Effector memory CD8-positive, alpha-beta T cell (primary cell): Measurements from ENCODE around the gene DNAJC4.

Source experiments
- ATAC-seq: fragments of 150-1000 bp; cut with Tn5 transposase; replicated peaks from 2 replicates; pipeline ENCODE4 v1.10.0; 2021; ENCODE audit warnings: mild to moderate bottlenecking, moderate library complexity
- DNase-seq, 3 experiments: peaks; one replicate each; pipeline ENCODE4 v3.0.0; 2021
- H3K27ac Mint-ChIP-seq, 2 donors: one replicate each; pipeline ENCODE4 v1.8.0; 2022; ENCODE audit warnings: mild to moderate bottlenecking in 2 of 2, mixed read lengths in 2 of 2, moderate library complexity in 2 of 2
- H3K27me3 Mint-ChIP-seq, 2 donors: one replicate each; pipeline ENCODE4 v1.8.0; 2022; ENCODE audit warnings: mixed read lengths in 2 of 2
- H3K36me3 Mint-ChIP-seq: one replicate; pipeline ENCODE4 v1.8.0; 2022; ENCODE audit warnings: mild to moderate bottlenecking, moderate library complexity, mixed read lengths; ENCODE audit not compliant: insufficient read depth
- H3K4me1 Mint-ChIP-seq, 2 donors: one replicate each; pipeline ENCODE4 v1.8.0; 2022; ENCODE audit warnings: low read depth in 2 of 2, mixed read lengths in 2 of 2
- H3K4me3 Mint-ChIP-seq, 2 donors: one replicate each; pipeline ENCODE4 v1.8.0; 2022; ENCODE audit warnings: mild to moderate bottlenecking in 2 of 2, mixed read lengths in 2 of 2, moderate library complexity in 2 of 2
- H3K9me3 Mint-ChIP-seq, 2 donors: one replicate each; pipeline ENCODE4 v1.8.0; 2022; ENCODE audit warnings: mixed read lengths in 2 of 2

Gene DNAJC4

GRCh38 chr11:64265176-64266160 lies 35.1 kb downstream of the DNAJC4 start:
- Mint-ChIP-seq H3K4me3 (no peak overlapping the region), H3K9me3 (no peaks in the 10 kb centered on the region), H3K27ac (no peak overlapping the region), H3K4me1 (peaks cover 18 to 20% of the 10 kb centered on the region in 2 donors), H3K36me3 (peaks cover 21% of the 10 kb centered on the region), H3K27me3 (no peaks in the 10 kb centered on the region)
- ATAC-seq = no peak
- DNase-seq = no peak

- H3K4me3 Mint-ChIP-seq = no peak overlapping the region
- peak overlapping the region in 1 of 2 donors; percentile 17 for H3K27ac Mint-ChIP-seq
Measured at GRCh38 chr11:64266339-64266738, 36.0 kb downstream of the DNAJC4 start.

GRCh38 chr11:64267207-64267945 lies 37.0 kb downstream of the DNAJC4 start:
- H3K9me3 Mint-ChIP-seq = no peaks in the 10 kb centered on the region
- DNase-seq (no peak), ATAC-seq (no peak)
- no peaks in the 10 kb centered on the region for H3K27me3 Mint-ChIP-seq
- H3K4me1 Mint-ChIP-seq = peaks cover 18 to 24% of the 10 kb centered on the region in 2 donors
- peak overlapping the region in 1 of 2 donors; percentile 97 for H3K4me3 Mint-ChIP-seq
- peaks cover 37% of the 10 kb centered on the region for H3K36me3 Mint-ChIP-seq
- H3K27ac Mint-ChIP-seq = peak overlapping the region in 1 of 2 donors; percentile 98

More at GRCh38 chr11:64266339-64266738, 36.0 kb downstream of the DNAJC4 start:
- no peak for ATAC-seq
- no peaks in the 10 kb centered on the region for H3K9me3 Mint-ChIP-seq
- H3K36me3 Mint-ChIP-seq = peaks cover 29% of the 10 kb centered on the region
- peaks cover 18 to 20% of the 10 kb centered on the region in 2 donors for H3K4me1 Mint-ChIP-seq
- H3K27me3 Mint-ChIP-seq = no peaks in the 10 kb centered on the region
- no peak for DNase-seq

- ATAC-seq = no peak
- H3K4me3 Mint-ChIP-seq = peak overlapping the region; percentile 96 to 97
Measured at GRCh38 chr11:64268025-64268892, 37.9 kb downstream of the DNAJC4 start.

GRCh38 chr11:64268893-64269539 lies 38.7 kb downstream of the DNAJC4 start:
- peak in 1 of 3 experiments; percentile 29 for DNase-seq
- ATAC-seq = no peak
- H3K9me3 Mint-ChIP-seq = no peaks in the 10 kb centered on the region
- H3K27ac Mint-ChIP-seq = peak overlapping the region; percentile 96 to 98
- H3K4me3 Mint-ChIP-seq = peak overlapping the region; percentile 96 to 97
- peaks cover 37% of the 10 kb centered on the region for H3K36me3 Mint-ChIP-seq
- H3K27me3 Mint-ChIP-seq = no peaks in the 10 kb centered on the region
- peaks cover 18 to 24% of the 10 kb centered on the region in 2 donors for H3K4me1 Mint-ChIP-seq

More at GRCh38 chr11:64268025-64268892, 37.9 kb downstream of the DNAJC4 start:
- no peak for DNase-seq
- Mint-ChIP-seq H3K36me3 (peaks cover 35% of the 10 kb centered on the region), H3K27ac (peak overlapping the region; percentile 96 to 98), H3K9me3 (no peaks in the 10 kb centered on the region), H3K4me1 (peaks cover 18 to 24% of the 10 kb centered on the region in 2 donors), H3K27me3 (no peaks in the 10 kb centered on the region)

GRCh38 chr11:64269540-64270220 lies 39.3 kb downstream of the DNAJC4 start:
- ATAC-seq = peak; percentile 75
- DNase-seq = peak; percentile 96 to 97 (median 97)
- Mint-ChIP-seq H3K36me3 (peaks cover 37% of the 10 kb centered on the region), H3K27me3 (no peaks in the 10 kb centered on the region), H3K4me3 (peak overlapping the region; percentile 96 to 97), H3K9me3 (no peaks in the 10 kb centered on the region), H3K27ac (peak overlapping the region; percentile 96 to 98), H3K4me1 (peaks cover 18 to 24% of the 10 kb centered on the region in 2 donors)

GRCh38 chr11:64275031-64275800 lies 44.9 kb downstream of the DNAJC4 start:
- Mint-ChIP-seq H3K27me3 (no peaks in the 10 kb centered on the region), H3K36me3 (peaks cover 50% of the 10 kb centered on the region), H3K9me3 (no peaks in the 10 kb centered on the region), H3K27ac (no peak overlapping the region), H3K4me1 (peaks cover 2 to 7% of the 10 kb centered on the region in 2 donors), H3K4me3 (no peak overlapping the region)
- ATAC-seq (no peak), DNase-seq (no peak)

- H3K36me3 Mint-ChIP-seq = peaks cover 46% of the 10 kb centered on the region
- no peak for DNase-seq
- no peak overlapping the region for H3K27ac Mint-ChIP-seq
- H3K27me3 Mint-ChIP-seq = no peaks in the 10 kb centered on the region
- no peaks in the 10 kb centered on the region for H3K9me3 Mint-ChIP-seq
- peaks cover 0 to 5% of the 10 kb centered on the region in 2 donors for H3K4me1 Mint-ChIP-seq
- H3K4me3 Mint-ChIP-seq = no peak overlapping the region
- ATAC-seq = no peak
Measured at GRCh38 chr11:64275841-64276240, 45.5 kb downstream of the DNAJC4 start.

- Mint-ChIP-seq H3K36me3 (peaks cover 39% of the 10 kb centered on the region), H3K4me1 (peaks cover 0 to 5% of the 10 kb centered on the region in 2 donors), H3K9me3 (no peaks in the 10 kb centered on the region), H3K4me3 (no peak overlapping the region), H3K27me3 (no peaks in the 10 kb centered on the region), H3K27ac (peak overlapping the region in 1 of 2 donors; percentile 60)
- ATAC-seq (no peak), DNase-seq (no peak)
Measured at GRCh38 chr11:64276653-64277431, 46.5 kb downstream of the DNAJC4 start.

- ATAC-seq = no peak
- Mint-ChIP-seq H3K4me1 (peaks cover 0 to 8% of the 10 kb centered on the region in 2 donors), H3K36me3 (peaks cover 35% of the 10 kb centered on the region), H3K4me3 (no peak overlapping the region), H3K27ac (no peak overlapping the region), H3K27me3 (no peaks in the 10 kb centered on the region), H3K9me3 (no peaks in the 10 kb centered on the region)
- no peak for DNase-seq
Measured at GRCh38 chr11:64278576-64279190, 48.3 kb downstream of the DNAJC4 start.
